Hypothalamus (tissue), 51 donors: ENCODE measurements around the gene GDAP2.

Experiments
- DNase-seq, 51 donors: peaks; one replicate each; lab custom pipeline; 2025; lab: John Stamatoyannopoulos, UW

Gene GDAP2

DNA sequence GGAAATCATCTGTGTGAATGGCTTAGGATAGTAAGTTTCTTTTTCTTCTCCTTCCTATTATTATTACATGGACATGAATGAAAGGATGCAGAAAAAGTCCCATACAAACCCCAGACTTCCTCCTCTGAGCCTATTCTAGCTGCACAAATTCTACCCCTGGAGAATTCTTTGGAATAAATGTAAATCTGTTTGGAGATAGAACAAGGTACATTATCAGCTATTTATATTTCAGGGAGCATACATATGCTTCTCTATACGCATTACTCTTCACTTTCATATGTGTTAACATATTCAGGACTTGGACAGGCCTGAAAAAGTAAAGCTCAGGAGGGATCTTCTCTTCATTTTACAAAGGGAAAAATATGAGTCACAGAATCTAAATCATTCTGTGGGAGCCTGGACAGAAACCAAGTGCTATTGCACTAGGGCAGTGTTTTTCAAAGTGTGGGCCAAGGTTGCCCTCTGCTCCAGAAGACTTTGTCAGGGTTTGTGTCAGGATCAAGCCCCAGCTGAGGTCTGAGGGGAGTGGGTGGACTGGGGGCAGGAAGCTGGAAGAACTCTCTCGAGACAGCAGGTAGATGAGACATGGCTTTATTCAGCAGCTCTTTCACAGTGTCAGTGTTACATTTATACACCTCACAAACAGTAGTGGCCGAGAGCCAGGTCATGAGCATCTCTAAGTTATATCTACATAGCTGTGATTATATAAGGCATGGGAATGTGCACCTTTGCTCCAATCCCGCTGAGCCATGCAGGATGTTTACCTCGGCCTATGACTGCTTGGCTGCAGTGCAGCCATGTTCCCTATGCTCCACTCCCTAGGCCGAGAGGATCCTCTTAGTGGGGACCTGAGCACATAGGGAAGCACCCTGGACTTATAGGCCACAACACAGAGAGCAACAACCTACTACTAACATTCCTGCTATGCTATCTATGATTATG is 114.3 kb downstream of the GDAP2 start:
- peak in 1 of 51 donors; percentile 15 for DNase-seq
